ENCODE data around the gene IQSEC1. TPM values are rescaled to one million over a fixed set of nuclear protein-coding genes. Genes with fewer than 3 reads are reported as not detected.

The IQSEC1 gene
- total and polyA plus RNA-seq, 9 of the 15 experiments (the other 6 are each of a cell fraction or from before 2014, with no cell fraction given), result 0.56 to 39.0 (median 6.8) TPM

- in situ Hi-C loops (cut with MboI), result no loop called here
- ChIA-PET CTCF (ENCODE audit: low intra/inter-chr PET ratio) (interaction anchor here (0.6 to 3.1 kb wide), 5 partner anchors 23 to 415 kb away, joined by 3 to 42 read pairs (median 4); partner anchors contain the start of gene RPL32), POLR2A (interaction anchor here (0.6 to 2.4 kb wide), 14 partner anchors 10 to 749 kb away, joined by 3 to 10 read pairs (median 4); partner anchors contain the start of gene RPL32)
- intact Hi-C loops (cut with micrococcal nuclease), result loop anchor here (1.0 kb wide), 3 partner anchors 10 to 116 kb away; no protein-coding TSS in a partner anchor
- peaks cover 10% of the 10 kb centered on the region for H3K9me3 ChIP-seq (replicated peaks; ENCODE audit: control insufficient read depth, insufficient read depth, low read depth, low read length)
- H3K36me3 ChIP-seq (ENCODE audit: control insufficient read depth, insufficient read depth, low read length), result no peaks in the 10 kb centered on the region
- H2AFZ ChIP-seq (ENCODE audit: low read depth, low read length), result peak overlapping the region; percentile 97
- BruUV-seq (replicated peaks), result no TSS peak
- no peaks in the 10 kb centered on the region for H3K9me1 ChIP-seq (ENCODE audit: control insufficient read depth, insufficient read depth, low read length)
- peak overlapping the region; percentile 47 for H3K4me3 ChIP-seq
- peaks cover 8 to 22% of the 10 kb centered on the region in 2 experiments for H3K4me1 ChIP-seq (replicated peaks in 1 of 2; ENCODE audit: control insufficient read depth in 2 of 2, insufficient read depth in 2 of 2, low read length in 2 of 2)
- ATAC-seq (peak; percentile 89), FAIRE-seq (peak; percentile 95), DNase-seq (ENCODE audit: extremely low read depth in 1 of 4, low spot score in 3 of 4) (peak; percentile 85 to 97 (median 86))
- no peaks in the 10 kb centered on the region for H3K79me2 ChIP-seq (ENCODE audit: control insufficient read depth, insufficient read depth, low read length)
- H3K27me3 ChIP-seq (ENCODE audit: control insufficient read depth in 2 of 2, insufficient read depth in 2 of 2, low read length in 2 of 2), result no peaks in the 10 kb centered on the region
- 5% methylated on average over 45 of the region's 45 CpGs for WGBS (ENCODE audit: insufficient coverage, low coverage, missing lambda C conversion rate)
- peak overlapping the region; percentile 79 for H3K27ac ChIP-seq (ENCODE audit: extremely low read depth, low read depth, low read length)
- peak overlapping the region; percentile 94 for H3K4me2 ChIP-seq (ENCODE audit: insufficient read depth, low read length)
- H4K20me1 ChIP-seq (replicated peaks; ENCODE audit: control insufficient read depth, insufficient read depth, low read length), result no peaks in the 10 kb centered on the region
- H3K9ac ChIP-seq (ENCODE audit: insufficient read depth in 1 of 2, low read depth in 2 of 2, low read length in 2 of 2), result peak overlapping the region; percentile 79 to 88
- TF ChIP-seq RCOR1 (IDR thresholded peaks at IDR 0.05; ENCODE audit: borderline replicate concordance in 1 of 2, low read depth in 2 of 2, low read length in 2 of 2) (peak in 1 of 2 experiments; percentile 86; a peak in 2 of 4 replicates), HES1 (IDR thresholded peaks at IDR 0.05; ENCODE audit: low read depth) (peak; percentile 58; the same call in 1 of the 2 replicates), MAFG (tag; conservative IDR thresholded peaks at IDR 0.05) (peak; percentile 61), ZNF398 (CRISPR knock-in tag; IDR thresholded peaks at IDR 0.05) (no peak), ESRRA (IDR thresholded peaks at IDR 0.05; ENCODE audit: borderline replicate concordance, low read depth) (peak; percentile 86), NR2C2 (CRISPR knock-in tag; IDR thresholded peaks at IDR 0.05) (no peak), NR2C2 (tag; IDR thresholded peaks at IDR 0.05) (peak; percentile 72), KDM1A (IDR thresholded peaks at IDR 0.05) (peak; percentile 64 to 79; a peak in 3 of 4 replicates), ZNF212 (CRISPR knock-in tag; IDR thresholded peaks at IDR 0.05) (0 out of 2 replicates have a peak, but pooled peaks have one; percentile 23), ZEB2 (IDR thresholded peaks at IDR 0.05) (peak; percentile 78), ARNT (IDR thresholded peaks at IDR 0.05) (peak; percentile 33 to 81; a peak in 2 of 4 replicates), CBFA2T2 (conservative IDR thresholded peaks at IDR 0.05) (peak; percentile 33; the same call in 1 of the 2 replicates), HDAC8 (tag; IDR thresholded peaks at IDR 0.05) (0 out of 2 replicates have a peak, but pooled peaks have one; percentile 26), E2F1 (CRISPR knock-in tag; IDR thresholded peaks at IDR 0.05) (peak; percentile 79), SMAD1 (IDR thresholded peaks at IDR 0.05; ENCODE audit: low read depth, low read length, partially characterized antibody) (no peak), PHB (CRISPR knock-in tag; IDR thresholded peaks at IDR 0.05) (peak; percentile 14; the same call in 1 of the 2 replicates)
Observed at GRCh38 chr3:12868039-12869034, 204.9 kb downstream of the IQSEC1 start.
